GM23248 (cell line): ENCODE data around the gene MTCL1. TPM values are rescaled to one million over a fixed set of nuclear protein-coding genes. Genes with fewer than 3 reads are reported as not detected.

Experiments
- DNase-seq: peaks from one replicate; pipeline ENCODE4 v3.0.0-alpha.2; 2015
- H2AFZ ChIP-seq: fragments of 200-600 bp; sonication (generic); 2 replicates; pipeline ENCODE4 v1.6.1; 2016; ENCODE audit warnings: antibody characterized with exemption
- H3F3A ChIP-seq: fragments of 200-600 bp; sonication (generic); 2 replicates; pipeline ENCODE4 v1.6.1; 2016; ENCODE audit warnings: mild to moderate bottlenecking, antibody characterized with exemption, mixed run types; ENCODE audit not compliant: insufficient read depth
- H3K27ac ChIP-seq: fragments of 200-600 bp; sonication (generic); 2 replicates; pipeline ENCODE4 v1.5.1; 2016; ENCODE audit warnings: mild to moderate bottlenecking
- H3K27me3 ChIP-seq: fragments of 200-600 bp; sonication (generic); replicated peaks from 2 replicates; pipeline ENCODE4 v1.6.1; 2016; ENCODE audit warnings: mild to moderate bottlenecking; ENCODE audit not compliant: insufficient read depth
- H3K36me3 ChIP-seq: fragments of 200-600 bp; sonication (generic); 2 replicates; pipeline ENCODE4 v1.6.1; 2016; ENCODE audit warnings: low read depth, mild to moderate bottlenecking
- H3K4me1 ChIP-seq: fragments of 200-600 bp; sonication (generic); 2 replicates; pipeline ENCODE4 v1.6.1; 2016; ENCODE audit warnings: mild to moderate bottlenecking; ENCODE audit not compliant: insufficient read depth
- H3K4me2 ChIP-seq: fragments of 200-600 bp; sonication (generic); one replicate; pipeline ENCODE4 v1.6.1; 2016; ENCODE audit warnings: mild to moderate bottlenecking; ENCODE audit not compliant: unreplicated experiment
- H3K4me3 ChIP-seq: fragments of 200-600 bp; sonication (generic); 2 replicates; pipeline ENCODE4 v1.5.1; 2016; ENCODE audit warnings: mild to moderate bottlenecking
- H3K79me2 ChIP-seq: fragments of 200-600 bp; sonication (generic); 2 replicates; pipeline ENCODE4 v1.6.1; 2016; ENCODE audit warnings: mild to moderate bottlenecking; ENCODE audit not compliant: insufficient read depth
- H3K9ac ChIP-seq: fragments of 200-600 bp; sonication (generic); 2 replicates; pipeline ENCODE4 v1.6.1; 2016; ENCODE audit warnings: mild to moderate bottlenecking
- H3K9me2 ChIP-seq: fragments of 200-600 bp; sonication (generic); 2 replicates; pipeline ENCODE4 v1.6.1; 2016; ENCODE audit warnings: mixed run types, mild to moderate bottlenecking, moderate library complexity; ENCODE audit not compliant: insufficient read depth
- H3K9me3 ChIP-seq: fragments of 200-600 bp; sonication (generic); one replicate; pipeline ENCODE4 v1.6.1; 2017; ENCODE audit warnings: low read depth
- H4K20me1 ChIP-seq: fragments of 200-600 bp; sonication (generic); 2 replicates; pipeline ENCODE4 v1.6.0; 2016; ENCODE audit not compliant: insufficient read depth
- EZH2 ChIP-seq: fragments of 200-600 bp; sonication (generic); IDR thresholded peaks from 2 replicates; pipeline ENCODE4 v1.6.1; 2018; ENCODE audit warnings: antibody characterized with exemption, mild to moderate bottlenecking; ENCODE audit not compliant: insufficient read depth, poor library complexity, severe bottlenecking
- EZH2phosphoT487 ChIP-seq: fragments of 200-600 bp; sonication (generic); IDR thresholded peaks from 2 replicates; pipeline ENCODE4 v1.6.1; 2018; ENCODE audit warnings: antibody characterized with exemption, moderate library complexity, mild to moderate bottlenecking, low read depth; ENCODE audit not compliant: insufficient read depth
- WGBS, 2 experiments: methylation state at CpG; one replicate each; pipeline ENCODE4 v1.1.6; 2015 to 2017; ENCODE audit warnings: low lambda C conversion rate in 2 of 2, low coverage in 1 of 2; ENCODE audit errors: missing lambda C conversion rate in 2 of 2; 5-methylcytosine and 5-hydroxymethylcytosine counted together
- in situ Hi-C: fragments of 300-500 bp; cut with MboI; formaldehyde crosslinking; loops from 2 replicates; pipeline ENCODE4 v1.15.0; 2020
- polyA plus RNA-seq: library from polyadenylated mRNA; unstranded; fragments of >200 nt; fragmentation: Nextera tagmentation; extraction: Ambion mirVana; gene quantifications from 2 replicates; pipeline ENCODE4 v1.2.1, GENCODE V29; 2016
- total RNA-seq: library from RNA; depleted of rRNA; stranded (reverse); fragments of >200 nt; shearing (Covaris generic); gene quantifications from 2 replicates; pipeline ENCODE4 v1.2.3, GENCODE V29; 2014

Gene MTCL1
- total and polyA plus RNA-seq, 2 experiments from 2014 or later = 10.3 to 36.9 TPM

GRCh38 chr18:8673256-8674209, 31.8 kb upstream of the MTCL1 start:
- H3K4me2 ChIP-seq = no peak overlapping the region
- no peaks in the 10 kb centered on the region for H3K79me2 ChIP-seq
- DNase-seq = no peak
- no peaks in the 10 kb centered on the region for H3K36me3 ChIP-seq
- H3F3A ChIP-seq = no peaks in the 10 kb centered on the region
- H3K4me3 ChIP-seq = no peak overlapping the region
- no peaks in the 10 kb centered on the region for H3K9me2 ChIP-seq
- no peak overlapping the region for H3K9ac ChIP-seq
- no peak overlapping the region for H2AFZ ChIP-seq
- no peaks in the 10 kb centered on the region for H3K9me3 ChIP-seq
- H3K27me3 ChIP-seq = no peaks in the 10 kb centered on the region
- H4K20me1 ChIP-seq = no peaks in the 10 kb centered on the region
- H3K4me1 ChIP-seq = no peaks in the 10 kb centered on the region
- WGBS, 2 experiments = 90 to 93% methylated on average over 9 of the region's 9 CpGs
- H3K27ac ChIP-seq = no peak overlapping the region
- in situ Hi-C loops = no loop called here
- TF ChIP-seq EZH2 = no peak
- no peak for TF ChIP-seq EZH2phosphoT487

- no peak overlapping the region for H3K4me2 ChIP-seq
- in situ Hi-C loops = no loop called here
These were observed 30.3 kb upstream of the MTCL1 start for GRCh38 chr18:8675057-8675456.

GRCh38 chr18:8681196-8681595, 24.2 kb upstream of the MTCL1 start:
- Histone ChIP-seq H3K9ac (no peak overlapping the region), H3F3A (no peaks in the 10 kb centered on the region)

More at GRCh38 chr18:8675057-8675456, 30.3 kb upstream of the MTCL1 start:
- Histone ChIP-seq H3F3A (no peaks in the 10 kb centered on the region), H3K9ac (no peak overlapping the region), H4K20me1 (no peaks in the 10 kb centered on the region), H3K4me1 (no peaks in the 10 kb centered on the region), H3K79me2 (no peaks in the 10 kb centered on the region), H3K9me3 (no peaks in the 10 kb centered on the region), H3K27me3 (no peaks in the 10 kb centered on the region), H3K4me3 (no peak overlapping the region), H3K27ac (no peak overlapping the region), H3K36me3 (no peaks in the 10 kb centered on the region), H2AFZ (no peak overlapping the region), H3K9me2 (no peaks in the 10 kb centered on the region)
- TF ChIP-seq EZH2 = no peak
- no peak for TF ChIP-seq EZH2phosphoT487
- DNase-seq = no peak
- 69 to 76% methylated on average over 4 of the region's 4 CpGs for WGBS, 2 experiments

GRCh38 chr18:8684577-8684976, 20.8 kb upstream of the MTCL1 start:
- H4K20me1 ChIP-seq = no peaks in the 10 kb centered on the region
- no peaks in the 10 kb centered on the region for H3K36me3 ChIP-seq
- H3K9me3 ChIP-seq = no peaks in the 10 kb centered on the region
- H3K4me1 ChIP-seq = peaks cover 10% of the 10 kb centered on the region; the same call in 1 of the 2 replicates
- H3K4me2 ChIP-seq = no peak overlapping the region
- no peak overlapping the region for H3K4me3 ChIP-seq
- in situ Hi-C loops = no loop called here
- 98 to 99% methylated on average over 7 of the region's 7 CpGs for WGBS, 2 experiments
- H2AFZ ChIP-seq = no peak overlapping the region
- H3K27me3 ChIP-seq = no peaks in the 10 kb centered on the region
- H3F3A ChIP-seq = no peaks in the 10 kb centered on the region
- no peak overlapping the region for H3K27ac ChIP-seq
- DNase-seq = no peak
- no peak overlapping the region for H3K9ac ChIP-seq
- TF ChIP-seq EZH2phosphoT487 = no peak
- TF ChIP-seq EZH2 = no peak
- no peaks in the 10 kb centered on the region for H3K79me2 ChIP-seq
- no peaks in the 10 kb centered on the region for H3K9me2 ChIP-seq

More at GRCh38 chr18:8681196-8681595, 24.2 kb upstream of the MTCL1 start:
- DNase-seq = no peak
- H2AFZ ChIP-seq = no peak overlapping the region
- H3K36me3 ChIP-seq = no peaks in the 10 kb centered on the region
- no peaks in the 10 kb centered on the region for H3K9me3 ChIP-seq
- H3K9me2 ChIP-seq = no peaks in the 10 kb centered on the region
- no peak overlapping the region for H3K27ac ChIP-seq
- H3K79me2 ChIP-seq = no peaks in the 10 kb centered on the region
- no peaks in the 10 kb centered on the region for H3K27me3 ChIP-seq
- H3K4me2 ChIP-seq = no peak overlapping the region
- no peak overlapping the region for H3K4me3 ChIP-seq
- 98% methylated on average over 4 of the region's 4 CpGs for WGBS, 2 experiments
- in situ Hi-C loops = no loop called here
- no peaks in the 10 kb centered on the region for H4K20me1 ChIP-seq
- H3K4me1 ChIP-seq = peaks cover 10% of the 10 kb centered on the region; the same call in 1 of the 2 replicates
- TF ChIP-seq EZH2 (no peak), EZH2phosphoT487 (no peak)
